Activated CD4-positive, alpha-beta T cell treated with anti-CD3 and anti-CD28 coated beads for 36 hours (primary cell): ENCODE results near the gene MIA2. TPM values are rescaled to one million over a fixed set of nuclear protein-coding genes. Genes with fewer than 3 reads are reported as not detected.
"Not testable (repeated sequence)": the region's sequence is repeated elsewhere in the genome, so short reads cannot be mapped to it uniquely, and the experiment has no call there.

Experiments used
- ATAC-seq: fragments of 200-7000 bp; cut with Tn5 transposase; one replicate; pipeline ENCODE4 v1.10.0; 2021; ENCODE audit warnings: mild to moderate bottlenecking, moderate library complexity
- CTCF ChIA-PET: fragments of 350-600 bp; sonication (Branson Sonifier 250); formaldehyde crosslinking; loops from one replicate; lab custom pipeline; 2021; ENCODE audit warnings: antibody characterized with exemption; lab: Charles Lee
- POLR2A ChIA-PET: fragments of 350-600 bp; sonication (Branson Sonifier 250); formaldehyde crosslinking; loops from one replicate; lab custom pipeline; 2021; ENCODE audit warnings: antibody characterized with exemption, inconsistent platforms; lab: Charles Lee
- DNase-seq: peaks from one replicate; pipeline ENCODE4 v3.0.0-alpha.2; 2020
- H3K27ac Mint-ChIP-seq: one replicate; pipeline ENCODE4 v1.8.0; 2021; ENCODE audit warnings: mixed read lengths
- H3K27me3 Mint-ChIP-seq: one replicate; pipeline ENCODE4 v1.8.0; 2021; ENCODE audit warnings: mixed read lengths
- H3K36me3 Mint-ChIP-seq: one replicate; pipeline ENCODE4 v1.8.0; 2021; ENCODE audit warnings: low read depth, mixed read lengths
- H3K4me1 Mint-ChIP-seq: one replicate; pipeline ENCODE4 v1.8.0; 2021; ENCODE audit warnings: mixed read lengths
- H3K4me3 Mint-ChIP-seq: one replicate; pipeline ENCODE4 v1.8.0; 2021; ENCODE audit warnings: mild to moderate bottlenecking, moderate library complexity, mixed read lengths
- H3K9me3 Mint-ChIP-seq: one replicate; pipeline ENCODE4 v1.8.0; 2021; ENCODE audit warnings: low read depth, mixed read lengths
- intact Hi-C, 2 experiments: fragments of 100-400 bp; cut with DNase I in 1 of 2; cut with micrococcal nuclease in 1 of 2; formaldehyde crosslinking; loops; one replicate each; pipeline versions ENCODE4 v1.14.2 to v1.15.1; 2022 to 2024; cut with DNase I, micrococcal nuclease
- total RNA-seq, 2 experiments: library from RNA; stranded (reverse); gene quantifications; one replicate each; pipeline ENCODE4 v1.2.3, GENCODE V29; 2021

Gene MIA2
- total RNA-seq, 2 experiments from 2014 or later = 18.2 to 22.2 TPM

- DNase-seq (peak; percentile 55), ATAC-seq (peak; percentile 21)
- not testable (repeated sequence) for H3K4me3 Mint-ChIP-seq, H3K36me3 Mint-ChIP-seq, H3K27ac Mint-ChIP-seq, H3K9me3 Mint-ChIP-seq, H3K27me3 Mint-ChIP-seq
- CTCF ChIA-PET = interaction anchor here (0.6 to 1.5 kb wide), 10 partner anchors 9 to 240 kb away, joined by 3 to 5 read pairs (median 4); partner anchors contain the start of gene TRAPPC6B
- intact Hi-C loops = loop anchor here (1.0 to 2.0 kb wide), 2 partner anchors 136 to 137 kb away; no protein-coding TSS in a partner anchor
- POLR2A ChIA-PET = interaction anchor here (0.6 kb wide), 1 partner anchor 19 kb away, joined by 4 read pairs; no protein-coding TSS in a partner anchor
- peaks cover 47% of the 10 kb centered on the region for H3K4me1 Mint-ChIP-seq
Observed at GRCh38 chr14:39231751-39232553, 1.8 kb upstream of the MIA2 start.

- ChIA-PET CTCF (interaction anchor here (0.6 to 1.5 kb wide), 2 partner anchors 8 to 111 kb away, joined by 3 to 5 read pairs; no protein-coding TSS in a partner anchor), POLR2A (interaction anchor here (0.6 kb wide), 1 partner anchor 20 kb away, joined by 4 read pairs; no protein-coding TSS in a partner anchor)
- no peak for ATAC-seq
- intact Hi-C loops = no loop called here
- Mint-ChIP-seq H3K36me3 (no peaks in the 10 kb centered on the region), H3K27ac (peak overlapping the region; percentile 47), H3K4me3 (no peak overlapping the region), H3K9me3 (no peaks in the 10 kb centered on the region), H3K4me1 (peaks cover 45% of the 10 kb centered on the region), H3K27me3 (no peaks in the 10 kb centered on the region)
- no peak for DNase-seq
Observed at GRCh38 chr14:39232554-39233415, 930 bp upstream of the MIA2 start.

- ATAC-seq, intact Hi-C loops, DNase-seq, H3K27me3 Mint-ChIP-seq, POLR2A ChIA-PET, H3K36me3 Mint-ChIP-seq, H3K27ac Mint-ChIP-seq, H3K9me3 Mint-ChIP-seq, H3K4me3 Mint-ChIP-seq: not testable (repeated sequence)
- peaks cover 23% of the 10 kb centered on the region for H3K4me1 Mint-ChIP-seq
- CTCF ChIA-PET = interaction anchor here (0.8 to 1.3 kb wide), 2 partner anchors 12 to 66 kb away, joined by 3 to 4 read pairs; no protein-coding TSS in a partner anchor
Observed at GRCh38 chr14:39234986-39235385, 1.3 kb downstream of the MIA2 start.

GRCh38 chr14:39235466-39235865 is 1.8 kb downstream of the MIA2 start:
- POLR2A ChIA-PET, H3K4me3 Mint-ChIP-seq, H3K9me3 Mint-ChIP-seq, H3K27ac Mint-ChIP-seq, H3K36me3 Mint-ChIP-seq, H3K27me3 Mint-ChIP-seq, intact Hi-C loops, DNase-seq, ATAC-seq: not testable (repeated sequence)
- peaks cover 20% of the 10 kb centered on the region for H3K4me1 Mint-ChIP-seq
- CTCF ChIA-PET = interaction anchor here (0.8 to 1.3 kb wide), 2 partner anchors 12 to 66 kb away, joined by 3 to 4 read pairs; no protein-coding TSS in a partner anchor

- H3K4me1 Mint-ChIP-seq = no peaks in the 10 kb centered on the region
- H3K27me3 Mint-ChIP-seq = no peaks in the 10 kb centered on the region
- H3K9me3 Mint-ChIP-seq = no peaks in the 10 kb centered on the region
- no peak overlapping the region for H3K27ac Mint-ChIP-seq
- ChIA-PET CTCF (interaction anchor here (0.7 to 1.5 kb wide), 3 partner anchors 9 to 27 kb away, joined by 3 to 5 read pairs (median 3); no protein-coding TSS in a partner anchor), POLR2A (no interaction called here)
- no peak overlapping the region for H3K4me3 Mint-ChIP-seq
- no peak for ATAC-seq
- DNase-seq = no peak
- intact Hi-C loops = no loop called here
- no peaks in the 10 kb centered on the region for H3K36me3 Mint-ChIP-seq
Observed at GRCh38 chr14:39240769-39241168, 7.1 kb downstream of the MIA2 start.

- intact Hi-C loops = no loop called here
- POLR2A ChIA-PET = no interaction called here
Observed at GRCh38 chr14:39241637-39242036, 7.9 kb downstream of the MIA2 start.

GRCh38 chr14:39243831-39244230 is 10.1 kb downstream of the MIA2 start:
- Mint-ChIP-seq H3K27me3 (peaks cover 2% of the 10 kb centered on the region), H3K9me3 (no peaks in the 10 kb centered on the region), H3K4me1 (no peaks in the 10 kb centered on the region), H3K36me3 (no peaks in the 10 kb centered on the region), H3K27ac (no peak overlapping the region), H3K4me3 (no peak overlapping the region)
- POLR2A ChIA-PET = no interaction called here
- CTCF ChIA-PET = no interaction called here
- DNase-seq (no peak), ATAC-seq (no peak)
- intact Hi-C loops = no loop called here

More at GRCh38 chr14:39241637-39242036, 7.9 kb downstream of the MIA2 start:
- no peaks in the 10 kb centered on the region for H3K27me3 Mint-ChIP-seq
- DNase-seq (no peak), ATAC-seq (no peak)
- no peaks in the 10 kb centered on the region for H3K9me3 Mint-ChIP-seq
- no peak overlapping the region for H3K4me3 Mint-ChIP-seq
- H3K36me3 Mint-ChIP-seq = no peaks in the 10 kb centered on the region
- no peak overlapping the region for H3K27ac Mint-ChIP-seq
- CTCF ChIA-PET = interaction anchor here (1.4 kb wide), 1 partner anchor 10 kb away, joined by 5 read pairs; no protein-coding TSS in a partner anchor
- H3K4me1 Mint-ChIP-seq = no peaks in the 10 kb centered on the region

GRCh38 chr14:39246618-39247017 is 12.9 kb downstream of the MIA2 start:
- ATAC-seq (no peak), DNase-seq (no peak)
- H3K9me3 Mint-ChIP-seq = no peaks in the 10 kb centered on the region
- no peak overlapping the region for H3K4me3 Mint-ChIP-seq
- CTCF ChIA-PET = no interaction called here
- no peaks in the 10 kb centered on the region for H3K36me3 Mint-ChIP-seq
- POLR2A ChIA-PET = no interaction called here
- intact Hi-C loops = no loop called here
- H3K4me1 Mint-ChIP-seq = no peaks in the 10 kb centered on the region
- H3K27ac Mint-ChIP-seq = no peak overlapping the region
- peaks cover 2% of the 10 kb centered on the region for H3K27me3 Mint-ChIP-seq

GRCh38 chr14:39247256-39247655 is 13.5 kb downstream of the MIA2 start:
- H3K4me1 Mint-ChIP-seq = no peaks in the 10 kb centered on the region
- POLR2A ChIA-PET = no interaction called here
- peaks cover 2% of the 10 kb centered on the region for H3K27me3 Mint-ChIP-seq
- peaks cover 2% of the 10 kb centered on the region for H3K9me3 Mint-ChIP-seq
- no peaks in the 10 kb centered on the region for H3K36me3 Mint-ChIP-seq
- intact Hi-C loops = no loop called here
- H3K27ac Mint-ChIP-seq = no peak overlapping the region
- CTCF ChIA-PET = no interaction called here
- no peak overlapping the region for H3K4me3 Mint-ChIP-seq
- DNase-seq (no peak), ATAC-seq (no peak)

- ATAC-seq (no peak), DNase-seq (no peak)
- Mint-ChIP-seq H3K4me3 (no peak overlapping the region), H3K36me3 (no peaks in the 10 kb centered on the region), H3K4me1 (peaks cover 5% of the 10 kb centered on the region), H3K27me3 (peaks cover 2% of the 10 kb centered on the region), H3K27ac (no peak overlapping the region), H3K9me3 (peaks cover 2% of the 10 kb centered on the region)
- ChIA-PET CTCF (interaction anchor here (1.3 kb wide), 1 partner anchor 15 kb away, joined by 3 read pairs; no protein-coding TSS in a partner anchor), POLR2A (no interaction called here)
- intact Hi-C loops = no loop called here
Observed at GRCh38 chr14:39251547-39251946, 17.8 kb downstream of the MIA2 start.

- DNase-seq, H3K27me3 Mint-ChIP-seq, H3K36me3 Mint-ChIP-seq, H3K4me3 Mint-ChIP-seq, intact Hi-C loops, ATAC-seq, H3K27ac Mint-ChIP-seq, POLR2A ChIA-PET, H3K4me1 Mint-ChIP-seq, H3K9me3 Mint-ChIP-seq: not testable (repeated sequence)
- CTCF ChIA-PET = interaction anchor here (1.1 to 1.6 kb wide), 2 partner anchors 34 to 72 kb away, joined by 3 read pairs; no protein-coding TSS in a partner anchor
Observed at GRCh38 chr14:39257388-39257787, 23.7 kb downstream of the MIA2 start.
